ENCODE measurements around the gene FADS1. TPM values are rescaled to one million over a fixed set of nuclear protein-coding genes. Genes with fewer than 3 reads are reported as not detected.

FADS1 gene
- total and polyA plus RNA-seq, 2 of the 13 experiments (the other 11 are each of a cell fraction or from before 2014, with no cell fraction given): 91.8 to 108 TPM

DNA sequence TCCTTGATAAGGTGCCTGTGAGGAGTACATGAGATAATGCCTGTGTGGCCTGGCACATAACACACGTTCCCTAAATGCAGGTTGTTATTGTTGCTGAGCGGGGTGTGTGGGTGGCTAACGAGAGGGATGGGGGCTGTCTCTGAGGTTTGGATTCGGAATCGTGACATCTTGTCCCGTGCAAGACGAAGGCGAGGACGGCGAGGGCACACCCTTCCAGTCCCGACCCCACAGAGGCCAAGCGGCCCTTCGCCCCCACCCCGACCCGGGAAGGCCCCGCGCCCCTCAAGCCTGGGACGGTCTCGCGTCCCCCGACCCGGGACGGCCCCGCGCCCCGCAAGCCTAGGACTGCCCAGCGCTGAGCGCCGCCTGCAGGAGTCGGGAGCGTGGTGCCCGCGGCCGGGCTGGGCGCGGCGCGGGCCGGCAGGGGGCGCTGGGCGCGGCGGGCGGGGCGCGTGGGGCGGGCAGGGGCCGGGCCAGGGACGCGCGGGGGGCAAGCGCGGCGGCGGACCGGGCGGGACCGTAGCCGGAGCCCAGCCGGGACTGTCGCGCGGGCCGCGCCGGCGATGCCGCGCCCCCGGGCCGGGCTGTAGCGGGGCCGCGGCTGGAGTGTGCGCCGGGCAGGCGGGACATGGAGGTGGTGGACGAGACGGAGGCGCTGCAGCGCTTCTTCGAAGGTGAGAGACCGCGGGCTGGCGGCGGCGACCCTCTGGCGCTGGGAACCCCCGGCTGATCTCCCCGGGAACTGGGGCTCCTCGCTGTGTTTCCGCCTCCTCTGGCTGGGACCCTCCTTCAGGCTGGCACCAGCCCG lies 64.5 kb downstream of the FADS1 start, which contains the start of gene MYRF (continued):
- TF ChIP-seq HMGXB4 (CRISPR knock-in tag; IDR thresholded peaks at IDR 0.05; ENCODE audit: borderline replicate concordance in 1 of 2, low read depth in 1 of 2): peak in 1 of 2 experiments; percentile 72; a peak in 3 of 4 replicates
- TF ChIP-seq HNRNPH1 (optimal IDR thresholded peaks at IDR 0.05; ENCODE audit: low read depth, low read length): no peak
- no peak for TF ChIP-seq SPEN (CRISPR knock-in tag; IDR thresholded peaks at IDR 0.05; ENCODE audit: low read depth)
- no peak for TF ChIP-seq MXD4 (CRISPR knock-in tag; IDR thresholded peaks at IDR 0.05)
- no peak for TF ChIP-seq ZNF615 (CRISPR knock-in tag; IDR thresholded peaks at IDR 0.05; ENCODE audit: borderline replicate concordance)
- TF ChIP-seq, protein P1, sequence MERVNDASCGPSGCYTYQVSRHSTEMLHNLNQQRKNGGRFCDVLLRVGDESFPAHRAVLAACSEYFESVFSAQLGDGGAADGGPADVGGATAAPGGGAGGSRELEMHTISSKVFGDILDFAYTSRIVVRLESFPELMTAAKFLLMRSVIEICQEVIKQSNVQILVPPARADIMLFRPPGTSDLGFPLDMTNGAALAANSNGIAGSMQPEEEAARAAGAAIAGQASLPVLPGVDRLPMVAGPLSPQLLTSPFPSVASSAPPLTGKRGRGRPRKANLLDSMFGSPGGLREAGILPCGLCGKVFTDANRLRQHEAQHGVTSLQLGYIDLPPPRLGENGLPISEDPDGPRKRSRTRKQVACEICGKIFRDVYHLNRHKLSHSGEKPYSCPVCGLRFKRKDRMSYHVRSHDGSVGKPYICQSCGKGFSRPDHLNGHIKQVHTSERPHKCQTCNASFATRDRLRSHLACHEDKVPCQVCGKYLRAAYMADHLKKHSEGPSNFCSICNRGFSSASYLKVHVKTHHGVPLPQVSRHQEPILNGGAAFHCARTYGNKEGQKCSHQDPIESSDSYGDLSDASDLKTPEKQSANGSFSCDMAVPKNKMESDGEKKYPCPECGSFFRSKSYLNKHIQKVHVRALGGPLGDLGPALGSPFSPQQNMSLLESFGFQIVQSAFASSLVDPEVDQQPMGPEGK (CRISPR knock-in tag; IDR thresholded peaks at IDR 0.05): peak; percentile 42; the same call in 1 of the 2 replicates
- TF ChIP-seq CBX5 (CRISPR knock-in tag; IDR thresholded peaks at IDR 0.05; ENCODE audit: borderline replicate concordance): no peak
- peak; percentile 22; the same call in 1 of the 2 replicates for TF ChIP-seq ZMYM3 (CRISPR knock-in tag; IDR thresholded peaks at IDR 0.05)
- TF ChIP-seq ZC3H13 (CRISPR knock-in tag; IDR thresholded peaks at IDR 0.05): no peak
- peak; percentile 6; the same call in 1 of the 2 replicates for TF ChIP-seq SAP130 (CRISPR knock-in tag; IDR thresholded peaks at IDR 0.05; ENCODE audit: low read depth)
- TF ChIP-seq KAT2B (IDR thresholded peaks at IDR 0.05; ENCODE audit: borderline replicate concordance, low read depth, low read length): no peak
- no peak for TF ChIP-seq SNRNP70 (IDR thresholded peaks at IDR 0.05; ENCODE audit: low read depth, low read length)
- TF ChIP-seq SMYD3 (CRISPR knock-in tag; IDR thresholded peaks at IDR 0.05): no peak
- no peak for TF ChIP-seq DNMT1 (CRISPR knock-in tag; IDR thresholded peaks at IDR 0.05)
- TF ChIP-seq, protein P2, sequence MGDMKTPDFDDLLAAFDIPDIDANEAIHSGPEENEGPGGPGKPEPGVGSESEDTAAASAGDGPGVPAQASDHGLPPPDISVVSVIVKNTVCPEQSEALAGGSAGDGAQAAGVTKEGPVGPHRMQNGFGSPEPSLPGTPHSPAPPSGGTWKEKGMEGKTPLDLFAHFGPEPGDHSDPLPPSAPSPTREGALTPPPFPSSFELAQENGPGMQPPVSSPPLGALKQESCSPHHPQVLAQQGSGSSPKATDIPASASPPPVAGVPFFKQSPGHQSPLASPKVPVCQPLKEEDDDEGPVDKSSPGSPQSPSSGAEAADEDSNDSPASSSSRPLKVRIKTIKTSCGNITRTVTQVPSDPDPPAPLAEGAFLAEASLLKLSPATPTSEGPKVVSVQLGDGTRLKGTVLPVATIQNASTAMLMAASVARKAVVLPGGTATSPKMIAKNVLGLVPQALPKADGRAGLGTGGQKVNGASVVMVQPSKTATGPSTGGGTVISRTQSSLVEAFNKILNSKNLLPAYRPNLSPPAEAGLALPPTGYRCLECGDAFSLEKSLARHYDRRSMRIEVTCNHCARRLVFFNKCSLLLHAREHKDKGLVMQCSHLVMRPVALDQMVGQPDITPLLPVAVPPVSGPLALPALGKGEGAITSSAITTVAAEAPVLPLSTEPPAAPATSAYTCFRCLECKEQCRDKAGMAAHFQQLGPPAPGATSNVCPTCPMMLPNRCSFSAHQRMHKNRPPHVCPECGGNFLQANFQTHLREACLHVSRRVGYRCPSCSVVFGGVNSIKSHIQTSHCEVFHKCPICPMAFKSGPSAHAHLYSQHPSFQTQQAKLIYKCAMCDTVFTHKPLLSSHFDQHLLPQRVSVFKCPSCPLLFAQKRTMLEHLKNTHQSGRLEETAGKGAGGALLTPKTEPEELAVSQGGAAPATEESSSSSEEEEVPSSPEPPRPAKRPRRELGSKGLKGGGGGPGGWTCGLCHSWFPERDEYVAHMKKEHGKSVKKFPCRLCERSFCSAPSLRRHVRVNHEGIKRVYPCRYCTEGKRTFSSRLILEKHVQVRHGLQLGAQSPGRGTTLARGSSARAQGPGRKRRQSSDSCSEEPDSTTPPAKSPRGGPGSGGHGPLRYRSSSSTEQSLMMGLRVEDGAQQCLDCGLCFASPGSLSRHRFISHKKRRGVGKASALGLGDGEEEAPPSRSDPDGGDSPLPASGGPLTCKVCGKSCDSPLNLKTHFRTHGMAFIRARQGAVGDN (CRISPR knock-in tag; IDR thresholded peaks at IDR 0.05): peak; percentile 37; the same call in 1 of the 2 replicates
- TF ChIP-seq NONO (IDR thresholded peaks at IDR 0.05): no peak
- TF ChIP-seq NONO (CRISPR knock-in tag; conservative IDR thresholded peaks at IDR 0.05): no peak; the same call in 1 of the 2 replicates
- TF ChIP-seq ZNF331 (CRISPR knock-in tag; IDR thresholded peaks at IDR 0.05): no peak
- TF ChIP-seq MAFK (conservative IDR thresholded peaks at IDR 0.05 in 1 of 2, IDR thresholded peaks at IDR 0.05 in 1 of 2; ENCODE audit: low read length in 2 of 2): no peak
- TF ChIP-seq SOX6 (IDR thresholded peaks at IDR 0.05): no peak
- TF ChIP-seq SOX6 (CRISPR knock-in tag; IDR thresholded peaks at IDR 0.05): no peak
- no peak for TF ChIP-seq CHD4 (IDR thresholded peaks at IDR 0.05; ENCODE audit: borderline replicate concordance, low read length)

Data from HepG2 (cell line).